AG04449 (cell line): ENCODE results near the gene REV3L.

ENCODE experiments used
- CTCF ChIA-PET: fragments of 350-600 bp; formaldehyde crosslinking; extraction: SDS; loops from one replicate; lab custom pipeline; 2021; ENCODE audit warnings: antibody characterized with exemption; lab: Yijun Ruan, JAX
- POLR2A ChIA-PET: fragments of 400-600, 350-600 bp; formaldehyde crosslinking; extraction: SDS; loops from one replicate; lab custom pipeline; 2020; ENCODE audit warnings: antibody characterized with exemption, inconsistent platforms; lab: Yijun Ruan, JAX
- DNase-seq: peaks from one replicate; pipeline ENCODE4 v3.0.0-alpha.2; 2010; ENCODE audit warnings: low read depth, low spot score
- H3K4me3 ChIP-seq: 2 replicates; pipeline ENCODE4 v1.5.1; 2011; ENCODE audit warnings: low read depth, mild to moderate bottlenecking, control low read depth, low read length
- CTCF ChIP-seq: IDR thresholded peaks from one replicate; pipeline ENCODE4 v1.5.1; 2011; ENCODE audit warnings: mild to moderate bottlenecking, moderate library complexity, low read length, control low read depth, inconsistent platforms; ENCODE audit not compliant: insufficient read depth; ENCODE audit errors: missing control alignments

Gene REV3L

GRCh38 chr6:111254004-111254778 lies 228.8 kb downstream of the REV3L start:
- POLR2A ChIA-PET: no interaction called here
- no peak for TF ChIP-seq CTCF
- CTCF ChIA-PET: no interaction called here
- no peak overlapping the region for H3K4me3 ChIP-seq
- DNase-seq: no peak

- ChIA-PET POLR2A (no interaction called here), CTCF (interaction anchor here (0.8 to 3.3 kb wide), 4 partner anchors 22 to 241 kb away, joined by 3 to 24 read pairs (median 5); no protein-coding TSS in a partner anchor)
- no peak overlapping the region for H3K4me3 ChIP-seq
- no peak for DNase-seq
- TF ChIP-seq CTCF: no peak
Measured at GRCh38 chr6:111252726-111253125, 230.3 kb downstream of the REV3L start.

GRCh38 chr6:111250791-111251354 lies 232.1 kb downstream of the REV3L start:
- TF ChIP-seq CTCF: no peak
- CTCF ChIA-PET: interaction anchor here (0.6 to 3.3 kb wide), 6 partner anchors 8 to 239 kb away, joined by 3 to 24 read pairs (median 6); a partner anchor contains a TSS
- no peak for DNase-seq
- POLR2A ChIA-PET: no interaction called here
- no peak overlapping the region for H3K4me3 ChIP-seq
